ENCODE results near the gene INPP4A. TPM values are rescaled to one million over a fixed set of nuclear protein-coding genes. Genes with fewer than 3 reads are reported as not detected.
"Not testable (repeated sequence)": the region's sequence is repeated elsewhere in the genome, so short reads cannot be mapped to it uniquely, and the experiment has no call there.

INPP4A gene
- total RNA-seq: 100 to 1,000 TPM; 123 to 127 TPM

GRCh38 chr2:98444436-98445176 is at the start of gene INPP4A:
Gene INPP4A, plus strand, starts transcription at chr2:98444858. Its CDS starts 75,191 bp downstream, at chr2:98520049.
- H3K36me3 Mint-ChIP-seq (ENCODE audit: low read depth): peaks cover 28% of the 10 kb centered on the region
- DNase-seq: peak; percentile 81
- peak within 1 kb of the TSS; percentile 92 for H3K27ac Mint-ChIP-seq
- peaks cover 52% of the 10 kb centered on the region for H3K4me1 Mint-ChIP-seq
- peak within 1 kb of the TSS; percentile 88 for H3K4me3 Mint-ChIP-seq
- H3K9me3 Mint-ChIP-seq: peaks cover 2% of the 10 kb centered on the region
- CTCF ChIA-PET: no interaction called here
- H3K27me3 Mint-ChIP-seq: no peaks in the 10 kb centered on the region
- POLR2A ChIA-PET: interaction anchor here (0.5 to 16.1 kb wide), 3 partner anchors 19 to 44 kb away, joined by 3 to 471 read pairs (median 4); no protein-coding TSS in a partner anchor

- Mint-ChIP-seq H3K9me3 (no peaks in the 10 kb centered on the region), H3K27me3 (peaks cover 37% of the 10 kb centered on the region), H3K4me3 (no peak overlapping the region), H3K27ac (no peak overlapping the region), H3K36me3 (ENCODE audit: low read depth) (no peaks in the 10 kb centered on the region), H3K4me1 (no peaks in the 10 kb centered on the region)
- ChIA-PET CTCF (no interaction called here), POLR2A (no interaction called here)
- DNase-seq: no peak
Measured at GRCh38 chr2:98395977-98396376, 48.7 kb upstream of the INPP4A start.

- Mint-ChIP-seq H3K27me3 (peaks cover 45% of the 10 kb centered on the region), H3K36me3 (ENCODE audit: low read depth) (no peaks in the 10 kb centered on the region), H3K9me3 (no peaks in the 10 kb centered on the region), H3K4me3 (no peak overlapping the region), H3K4me1 (peaks cover 3% of the 10 kb centered on the region), H3K27ac (no peak overlapping the region)
- ChIA-PET POLR2A (no interaction called here), CTCF (no interaction called here)
- DNase-seq: no peak
Measured at GRCh38 chr2:98396745-98397355, 47.8 kb upstream of the INPP4A start.

GRCh38 chr2:98399140-98399539 is 45.5 kb upstream of the INPP4A start:
- DNase-seq: no peak
- ChIA-PET POLR2A (no interaction called here), CTCF (interaction anchor here (0.7 to 1.9 kb wide), 2 partner anchors 13 to 14 kb away, joined by 3 to 5 read pairs; no protein-coding TSS in a partner anchor)
- Mint-ChIP-seq H3K36me3 (ENCODE audit: low read depth) (no peaks in the 10 kb centered on the region), H3K27ac (no peak overlapping the region), H3K4me1 (peaks cover 5% of the 10 kb centered on the region), H3K27me3 (peaks cover 63% of the 10 kb centered on the region), H3K4me3 (no peak overlapping the region), H3K9me3 (no peaks in the 10 kb centered on the region)

GRCh38 chr2:98403878-98404277 is 40.8 kb upstream of the INPP4A start:
- no peak for DNase-seq
- Mint-ChIP-seq H3K4me3 (no peak overlapping the region), H3K27me3 (peaks cover 47% of the 10 kb centered on the region), H3K27ac (no peak overlapping the region), H3K36me3 (ENCODE audit: low read depth) (no peaks in the 10 kb centered on the region), H3K9me3 (no peaks in the 10 kb centered on the region), H3K4me1 (peaks cover 5% of the 10 kb centered on the region)
- CTCF ChIA-PET: no interaction called here
- POLR2A ChIA-PET: no interaction called here

GRCh38 chr2:98404556-98405250 is 40.0 kb upstream of the INPP4A start:
- no peak overlapping the region for H3K27ac Mint-ChIP-seq

GRCh38 chr2:98405301-98405700 is 39.4 kb upstream of the INPP4A start:
- no peaks in the 10 kb centered on the region for H3K36me3 Mint-ChIP-seq (ENCODE audit: low read depth)
- H3K27ac Mint-ChIP-seq: no peak overlapping the region
- ChIA-PET POLR2A (no interaction called here), CTCF (interaction anchor here (1.1 kb wide), 1 partner anchor 82 kb away, joined by 3 read pairs; no protein-coding TSS in a partner anchor)
- H3K4me1 Mint-ChIP-seq: peaks cover 5% of the 10 kb centered on the region
- H3K9me3 Mint-ChIP-seq: no peaks in the 10 kb centered on the region
- DNase-seq: no peak
- H3K4me3 Mint-ChIP-seq: no peak overlapping the region
- H3K27me3 Mint-ChIP-seq: peaks cover 42% of the 10 kb centered on the region

More at GRCh38 chr2:98404556-98405250, 40.0 kb upstream of the INPP4A start:
- Mint-ChIP-seq H3K27me3 (peaks cover 43% of the 10 kb centered on the region), H3K4me3 (no peak overlapping the region), H3K4me1 (peaks cover 5% of the 10 kb centered on the region), H3K36me3 (ENCODE audit: low read depth) (no peaks in the 10 kb centered on the region), H3K9me3 (no peaks in the 10 kb centered on the region)
- DNase-seq: no peak
- CTCF ChIA-PET: no interaction called here
- POLR2A ChIA-PET: no interaction called here

GRCh38 chr2:98408155-98408554 is 36.5 kb upstream of the INPP4A start:
- H3K36me3 Mint-ChIP-seq (ENCODE audit: low read depth): no peaks in the 10 kb centered on the region
- H3K9me3 Mint-ChIP-seq: no peaks in the 10 kb centered on the region
- CTCF ChIA-PET: interaction anchor here (1.1 kb wide), 1 partner anchor 24 kb away, joined by 3 read pairs; no protein-coding TSS in a partner anchor

GRCh38 chr2:98412751-98413458 is 31.8 kb upstream of the INPP4A start:
- peak; percentile 60 for DNase-seq
- H3K27me3 Mint-ChIP-seq: peaks cover 11% of the 10 kb centered on the region
- ChIA-PET CTCF (interaction anchor here (0.6 to 2.2 kb wide), 21 partner anchors 13 to 424 kb away, joined by 3 to 12 read pairs (median 4); no protein-coding TSS in a partner anchor), POLR2A (interaction anchor here (0.6 to 1.9 kb wide), 6 partner anchors 39 to 196 kb away, joined by 3 to 5 read pairs (median 4); no protein-coding TSS in a partner anchor)
- H3K4me1 Mint-ChIP-seq: peaks cover 8% of the 10 kb centered on the region
- peaks cover 3% of the 10 kb centered on the region for H3K36me3 Mint-ChIP-seq (ENCODE audit: low read depth)
- no peak overlapping the region for H3K27ac Mint-ChIP-seq
- H3K4me3 Mint-ChIP-seq: no peak overlapping the region
- H3K9me3 Mint-ChIP-seq: peaks cover 6% of the 10 kb centered on the region

More at GRCh38 chr2:98408155-98408554, 36.5 kb upstream of the INPP4A start:
- H3K27me3 Mint-ChIP-seq: peaks cover 21% of the 10 kb centered on the region
- H3K4me1 Mint-ChIP-seq: peaks cover 6% of the 10 kb centered on the region
- no peak overlapping the region for H3K27ac Mint-ChIP-seq
- DNase-seq: no peak
- POLR2A ChIA-PET: no interaction called here
- H3K4me3 Mint-ChIP-seq: no peak overlapping the region

GRCh38 chr2:98414246-98414645 is 30.4 kb upstream of the INPP4A start:
- DNase-seq; H3K27ac Mint-ChIP-seq; H3K4me1 Mint-ChIP-seq; H3K9me3 Mint-ChIP-seq; H3K36me3 Mint-ChIP-seq (ENCODE audit: low read depth); POLR2A ChIA-PET; H3K4me3 Mint-ChIP-seq: not testable (repeated sequence)
- CTCF ChIA-PET: interaction anchor here (1.3 to 2.2 kb wide), 2 partner anchors 11 to 423 kb away, joined by 4 to 12 read pairs; no protein-coding TSS in a partner anchor
- peaks cover 11% of the 10 kb centered on the region for H3K27me3 Mint-ChIP-seq

- H3K27ac Mint-ChIP-seq; H3K27me3 Mint-ChIP-seq; POLR2A ChIA-PET; H3K36me3 Mint-ChIP-seq (ENCODE audit: low read depth); H3K4me1 Mint-ChIP-seq; H3K9me3 Mint-ChIP-seq; H3K4me3 Mint-ChIP-seq; DNase-seq: not testable (repeated sequence)
- CTCF ChIA-PET: interaction anchor here (1.0 to 1.3 kb wide), 4 partner anchors 13 to 219 kb away, joined by 3 read pairs; no protein-coding TSS in a partner anchor
Measured at GRCh38 chr2:98415719-98416248, 28.9 kb upstream of the INPP4A start.

GRCh38 chr2:98416383-98417159 is 28.1 kb upstream of the INPP4A start:
- Mint-ChIP-seq H3K27ac (no peak overlapping the region), H3K4me3 (no peak overlapping the region), H3K27me3 (peaks cover 3% of the 10 kb centered on the region), H3K4me1 (peaks cover 8% of the 10 kb centered on the region), H3K36me3 (ENCODE audit: low read depth) (peaks cover 7% of the 10 kb centered on the region), H3K9me3 (peaks cover 10% of the 10 kb centered on the region)
- DNase-seq: no peak
- CTCF ChIA-PET: interaction anchor here (1.3 kb wide), 3 partner anchors 66 to 218 kb away, joined by 3 read pairs; no protein-coding TSS in a partner anchor
- POLR2A ChIA-PET: interaction anchor here (0.7 kb wide), 1 partner anchor 49 kb away, joined by 3 read pairs; no protein-coding TSS in a partner anchor
